PC-9 (cell line): Measurements from ENCODE around the gene TIGD1.

Experiments
- CTCF ChIP-seq: fragments of 200-600 bp; sonication (generic); conservative IDR thresholded peaks from 2 replicates; pipeline ENCODE4 v1.6.1; 2017; ENCODE audit warnings: mixed run types, antibody characterized with exemption, mild to moderate bottlenecking, moderate library complexity
- EZH2 ChIP-seq: fragments of 200-600 bp; sonication (generic); IDR thresholded peaks from 2 replicates; pipeline ENCODE4 v1.8.0; 2017; ENCODE audit warnings: antibody characterized with exemption, low read depth

- TF ChIP-seq CTCF: no peak
- no peak for TF ChIP-seq EZH2
Observed at GRCh38 chr2:232597362-232598079, 47.2 kb upstream of the TIGD1 start.
